Measurements from ENCODE around the gene PTMS.

Gene PTMS

GRCh38 chr12:6773590-6774351, 7.6 kb downstream of the PTMS start:
- Mint-ChIP-seq H3K27ac (peak overlapping the region; percentile 96), H3K27me3 (peaks cover 17% of the 10 kb centered on the region), H3K9me3 (no peaks in the 10 kb centered on the region), H3K4me1 (ENCODE audit: low read depth) (peaks cover 81% of the 10 kb centered on the region), H3K36me3 (ENCODE audit: low read depth) (peaks cover 60% of the 10 kb centered on the region), H3K4me3 (peak overlapping the region; percentile 96)

GRCh38 chr12:6774499-6775062, 8.4 kb downstream of the PTMS start:
- Mint-ChIP-seq H3K4me3 (peak overlapping the region; percentile 95), H3K27ac (peak overlapping the region; percentile 96), H3K9me3 (no peaks in the 10 kb centered on the region), H3K4me1 (ENCODE audit: low read depth) (peaks cover 81% of the 10 kb centered on the region), H3K27me3 (peaks cover 11% of the 10 kb centered on the region), H3K36me3 (ENCODE audit: low read depth) (peaks cover 61% of the 10 kb centered on the region)

DNA sequence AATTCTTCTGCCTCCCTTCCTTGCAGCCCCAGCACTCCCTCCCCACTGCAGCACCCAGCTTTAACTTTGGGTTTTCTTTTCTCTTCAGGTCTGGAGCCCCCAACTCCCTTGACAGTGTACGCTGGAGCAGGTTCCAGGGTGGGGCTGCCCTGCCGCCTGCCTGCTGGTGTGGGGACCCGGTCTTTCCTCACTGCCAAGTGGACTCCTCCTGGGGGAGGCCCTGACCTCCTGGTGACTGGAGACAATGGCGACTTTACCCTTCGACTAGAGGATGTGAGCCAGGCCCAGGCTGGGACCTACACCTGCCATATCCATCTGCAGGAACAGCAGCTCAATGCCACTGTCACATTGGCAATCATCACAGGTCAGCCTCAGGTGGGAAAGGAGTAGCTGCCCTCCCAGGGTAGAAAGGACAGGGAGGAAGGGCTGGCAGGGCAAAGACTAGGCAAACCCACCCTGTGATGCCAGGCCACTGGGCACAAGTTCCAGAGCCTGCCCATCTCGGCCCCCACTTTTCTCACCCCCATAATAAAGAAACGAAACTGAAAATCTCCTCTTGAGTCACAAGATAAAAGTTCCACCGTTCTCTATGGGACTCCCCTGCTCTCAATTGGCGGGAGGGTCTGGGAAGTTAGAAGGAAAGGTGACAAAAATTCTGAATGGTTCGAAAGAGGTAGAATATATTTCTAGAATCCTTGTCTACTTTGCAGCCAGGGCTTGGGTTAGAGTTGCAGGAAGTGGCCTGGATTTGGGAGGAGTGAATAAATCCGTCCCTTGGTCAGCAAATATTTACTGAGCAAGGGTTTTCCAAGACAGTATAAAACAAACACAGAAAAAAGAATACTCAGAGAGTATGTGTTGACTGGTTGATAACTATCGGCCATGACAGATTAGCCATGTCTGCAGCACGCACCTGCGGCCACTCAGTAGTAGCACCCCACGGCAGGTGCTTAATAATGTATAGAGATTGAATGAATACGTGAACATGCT, 9.3 kb downstream of the PTMS start:
- peaks cover 11% of the 10 kb centered on the region for H3K27me3 Mint-ChIP-seq
- H3K4me1 Mint-ChIP-seq (ENCODE audit: low read depth), result peaks cover 84% of the 10 kb centered on the region
- H3K9me3 Mint-ChIP-seq, result no peaks in the 10 kb centered on the region
- peaks cover 61% of the 10 kb centered on the region for H3K36me3 Mint-ChIP-seq (ENCODE audit: low read depth)
- peak overlapping the region; percentile 96 for H3K27ac Mint-ChIP-seq
- peak overlapping the region; percentile 95 for H3K4me3 Mint-ChIP-seq

DNA sequence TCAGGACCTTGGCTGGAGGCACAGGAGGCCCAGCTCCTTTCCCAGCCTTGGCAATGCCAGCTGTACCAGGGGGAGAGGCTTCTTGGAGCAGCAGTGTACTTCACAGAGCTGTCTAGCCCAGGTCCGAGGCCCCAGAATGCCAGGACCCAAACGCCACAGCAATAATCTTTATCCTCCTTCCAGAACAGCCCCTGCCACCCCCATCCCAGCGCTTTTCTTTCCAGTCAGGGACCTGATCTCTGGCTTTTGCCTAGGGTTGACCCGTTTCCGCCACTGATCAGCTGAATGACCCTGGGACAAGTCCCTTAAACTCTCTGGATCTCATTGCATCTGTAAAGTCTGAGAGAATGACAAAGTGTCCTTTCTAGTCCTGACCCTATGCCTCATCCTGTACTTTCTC, 11.2 kb downstream of the PTMS start:
- Mint-ChIP-seq H3K4me1 (ENCODE audit: low read depth) (peaks cover 86% of the 10 kb centered on the region), H3K4me3 (peak overlapping the region; percentile 77)

DNA sequence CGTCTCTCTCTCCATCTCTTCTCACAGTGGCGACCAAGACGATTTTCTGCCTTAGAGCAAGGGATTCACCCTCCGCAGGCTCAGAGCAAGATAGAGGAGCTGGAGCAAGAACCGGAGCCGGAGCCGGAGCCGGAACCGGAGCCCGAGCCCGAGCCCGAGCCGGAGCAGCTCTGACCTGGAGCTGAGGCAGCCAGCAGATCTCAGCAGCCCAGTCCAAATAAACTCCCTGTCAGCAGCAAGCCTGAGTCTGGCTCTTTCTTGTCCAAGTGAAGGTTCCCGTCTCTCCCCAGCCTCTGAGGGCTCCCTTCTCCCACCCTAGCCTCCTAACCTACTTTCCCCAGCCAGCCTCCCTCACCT, 12.0 kb downstream of the PTMS start:
- Mint-ChIP-seq H3K4me1 (ENCODE audit: low read depth) (peaks cover 91% of the 10 kb centered on the region), H3K4me3 (peak overlapping the region; percentile 77), H3K27ac (peak overlapping the region; percentile 91), H3K9me3 (no peaks in the 10 kb centered on the region), H3K27me3 (peaks cover 11% of the 10 kb centered on the region), H3K36me3 (ENCODE audit: low read depth) (peaks cover 51% of the 10 kb centered on the region)

More for the DNA sequence above, 11.2 kb downstream of the PTMS start:
- Mint-ChIP-seq H3K9me3 (no peaks in the 10 kb centered on the region), H3K27ac (peak overlapping the region; percentile 42), H3K36me3 (ENCODE audit: low read depth) (peaks cover 53% of the 10 kb centered on the region), H3K27me3 (peaks cover 11% of the 10 kb centered on the region)

DNA sequence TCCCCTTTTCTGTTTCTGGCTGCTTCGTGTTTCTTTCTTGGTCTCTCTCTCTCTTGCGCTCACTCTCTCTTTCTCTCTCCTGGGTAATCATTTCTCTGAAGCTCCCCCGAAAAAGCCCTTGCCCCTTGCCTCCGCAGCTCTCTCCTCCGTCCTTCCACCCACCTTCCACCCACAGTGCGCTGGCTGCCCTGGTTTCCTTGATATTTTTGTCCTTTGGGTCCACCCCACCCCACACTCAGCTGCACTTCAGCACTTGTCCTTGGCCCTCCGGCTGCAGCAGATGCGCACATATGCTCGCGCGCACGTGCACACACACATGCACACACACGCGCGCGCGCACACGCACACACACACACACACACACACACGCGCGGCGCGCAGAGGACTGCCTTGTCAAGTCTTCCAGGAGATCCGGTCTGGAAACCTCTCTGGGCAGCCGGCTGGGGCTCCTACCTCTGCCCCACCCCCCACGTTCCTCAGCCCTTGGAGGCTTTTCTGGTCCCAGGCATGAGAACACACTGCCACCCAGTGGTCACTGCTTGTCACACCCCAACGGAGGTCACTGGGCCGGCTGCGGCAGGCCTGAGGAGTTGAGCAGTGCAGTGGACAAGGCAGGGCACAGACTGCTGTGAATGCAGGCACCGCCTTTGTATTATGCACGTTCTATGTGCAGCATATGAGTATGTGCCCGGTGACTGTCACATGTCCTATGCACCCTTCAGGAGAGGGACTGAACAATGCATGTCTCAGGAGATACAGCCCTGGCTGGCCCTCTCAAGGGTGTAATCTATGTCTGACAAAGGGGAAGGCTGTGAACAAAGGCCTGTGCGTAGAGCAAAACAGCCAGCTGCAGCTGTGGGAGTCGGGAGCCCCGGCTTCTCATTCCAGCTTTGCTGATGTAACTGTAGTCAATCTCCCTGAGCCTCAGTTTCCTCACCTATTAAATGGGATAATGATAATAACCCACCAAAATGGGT, 12.7 kb downstream of the PTMS start:
- Mint-ChIP-seq H3K4me3 (peak overlapping the region; percentile 77), H3K36me3 (ENCODE audit: low read depth) (peaks cover 49% of the 10 kb centered on the region), H3K27me3 (peaks cover 11% of the 10 kb centered on the region), H3K9me3 (no peaks in the 10 kb centered on the region), H3K27ac (peak overlapping the region; percentile 91), H3K4me1 (ENCODE audit: low read depth) (peaks cover 96% of the 10 kb centered on the region)

DNA sequence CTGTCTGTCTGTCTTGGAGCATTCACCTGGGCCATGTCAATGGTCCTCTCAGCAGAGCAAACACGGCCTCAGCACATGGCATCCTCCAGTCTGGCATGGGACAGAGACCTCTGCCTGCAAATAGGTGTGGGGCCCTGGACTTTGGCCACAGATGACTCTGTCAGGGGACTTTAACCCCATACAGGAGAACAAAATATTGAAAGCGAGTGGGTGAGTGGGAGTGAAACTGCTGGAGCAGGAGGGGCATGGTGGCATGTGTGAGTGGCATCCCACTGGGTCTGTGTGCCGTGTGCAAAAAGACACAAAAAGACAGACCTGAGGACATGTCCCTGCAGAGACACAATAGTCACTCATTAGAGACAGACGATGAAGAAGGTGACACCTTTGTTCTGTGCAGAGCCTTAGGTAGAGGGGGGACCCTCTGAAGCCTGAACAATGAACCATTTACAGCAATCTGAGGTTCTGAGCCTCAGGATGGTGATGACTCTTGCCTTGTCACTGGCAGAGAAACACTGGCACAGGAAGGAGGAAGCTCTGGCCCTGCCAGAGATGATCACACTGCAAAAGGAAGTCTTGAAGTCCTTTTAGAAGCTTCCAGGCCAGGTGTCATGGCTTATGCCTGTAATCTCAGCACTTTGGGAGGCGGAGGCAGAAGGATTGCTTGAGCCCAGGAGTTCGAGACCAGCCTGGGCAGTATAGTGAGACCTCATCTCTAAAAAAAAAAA, 13.7 kb downstream of the PTMS start:
- Mint-ChIP-seq H3K27me3 (peaks cover 6% of the 10 kb centered on the region), H3K27ac (peak overlapping the region; percentile 91), H3K9me3 (no peaks in the 10 kb centered on the region), H3K36me3 (ENCODE audit: low read depth) (peaks cover 40% of the 10 kb centered on the region), H3K4me3 (peak overlapping the region; percentile 77), H3K4me1 (ENCODE audit: low read depth) (peaks cover 98% of the 10 kb centered on the region)

- H3K4me1 Mint-ChIP-seq (ENCODE audit: low read depth), result peaks cover 97% of the 10 kb centered on the region
- H3K27ac Mint-ChIP-seq, result peak overlapping the region; percentile 91
- no peaks in the 10 kb centered on the region for H3K9me3 Mint-ChIP-seq
- H3K36me3 Mint-ChIP-seq (ENCODE audit: low read depth), result peaks cover 33% of the 10 kb centered on the region
- H3K27me3 Mint-ChIP-seq, result peaks cover 6% of the 10 kb centered on the region
- peak overlapping the region; percentile 68 for H3K4me3 Mint-ChIP-seq
These were observed 14.4 kb downstream of the PTMS start for GRCh38 chr12:6780573-6780972.

DNA sequence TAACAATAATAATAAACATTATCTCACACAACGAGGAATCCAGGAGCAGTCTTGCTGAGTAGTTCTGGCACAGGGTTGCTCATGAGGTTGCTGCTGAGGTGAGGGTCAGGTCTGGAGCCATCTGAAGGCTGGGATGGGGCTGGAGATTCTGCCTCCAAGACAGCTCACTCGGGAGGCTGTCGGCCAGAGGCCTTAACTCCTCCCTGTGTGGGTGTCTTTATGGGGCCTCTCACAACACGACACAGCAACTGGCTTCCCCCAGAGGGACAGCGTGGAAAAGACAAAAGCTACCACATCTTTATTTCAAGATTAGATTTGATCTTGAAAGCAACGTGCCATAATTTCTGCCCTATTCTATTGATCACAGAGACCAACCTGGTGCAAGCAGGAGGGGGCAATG, 16.0 kb downstream of the PTMS start:
- Mint-ChIP-seq H3K9me3 (no peaks in the 10 kb centered on the region), H3K36me3 (ENCODE audit: low read depth) (peaks cover 17% of the 10 kb centered on the region), H3K4me1 (ENCODE audit: low read depth) (peaks cover 94% of the 10 kb centered on the region), H3K27ac (peak overlapping the region; percentile 21), H3K27me3 (no peaks in the 10 kb centered on the region), H3K4me3 (peak overlapping the region; percentile 40)

- Mint-ChIP-seq H3K4me3 (peak overlapping the region; percentile 40), H3K36me3 (ENCODE audit: low read depth) (peaks cover 8% of the 10 kb centered on the region), H3K4me1 (ENCODE audit: low read depth) (peaks cover 88% of the 10 kb centered on the region), H3K9me3 (no peaks in the 10 kb centered on the region), H3K27ac (peak overlapping the region; percentile 72), H3K27me3 (no peaks in the 10 kb centered on the region)
These were observed 16.8 kb downstream of the PTMS start for GRCh38 chr12:6782850-6783566.

DNA sequence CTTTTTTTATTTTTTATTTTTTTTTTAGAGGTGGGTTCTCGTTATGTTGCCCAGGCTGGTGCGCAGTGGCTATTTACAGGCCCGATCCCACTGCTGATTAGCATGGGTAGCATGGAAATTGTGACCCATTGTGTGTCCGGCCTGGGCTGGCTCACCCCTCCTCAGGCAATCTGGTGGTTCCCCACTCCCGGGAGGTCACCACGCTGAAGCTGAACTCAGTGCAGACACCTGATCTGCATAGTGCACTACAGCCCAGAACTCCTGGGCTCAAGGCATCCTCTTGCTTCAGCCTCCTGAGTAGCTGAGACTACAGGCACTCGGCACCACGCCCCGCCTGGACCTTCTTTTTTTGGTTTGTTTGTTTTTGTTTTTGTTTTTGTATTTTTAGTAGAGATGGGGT, 17.7 kb downstream of the PTMS start:
- Mint-ChIP-seq H3K4me1 (ENCODE audit: low read depth) (peaks cover 88% of the 10 kb centered on the region), H3K27ac (peak overlapping the region; percentile 72), H3K36me3 (ENCODE audit: low read depth) (peaks cover under 1% of the 10 kb centered on the region), H3K27me3 (peaks cover 3% of the 10 kb centered on the region), H3K9me3 (no peaks in the 10 kb centered on the region), H3K4me3 (no peak overlapping the region)

DNA sequence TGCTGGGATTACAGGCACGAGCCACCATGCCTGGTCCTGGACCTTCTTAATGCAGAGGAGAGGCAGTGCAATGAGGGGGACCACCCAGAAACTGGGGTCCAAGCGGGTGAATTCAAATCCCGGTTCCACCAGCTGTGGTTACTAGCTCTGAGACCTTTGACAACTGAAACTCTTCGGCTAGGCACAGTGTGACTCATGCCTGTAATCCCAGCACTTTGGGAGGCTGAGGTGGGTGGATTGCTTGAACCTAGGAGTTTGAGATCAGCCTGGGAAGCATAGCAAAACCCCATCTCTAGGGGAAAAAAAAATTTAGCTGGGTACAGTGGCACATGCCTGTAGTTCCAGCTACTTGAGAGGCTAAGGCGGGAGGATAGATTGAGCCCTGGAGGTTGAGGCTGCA, 18.1 kb downstream of the PTMS start:
- H3K4me1 Mint-ChIP-seq (ENCODE audit: low read depth), result peaks cover 88% of the 10 kb centered on the region
- no peaks in the 10 kb centered on the region for H3K36me3 Mint-ChIP-seq (ENCODE audit: low read depth)
- no peak overlapping the region for H3K4me3 Mint-ChIP-seq
- no peaks in the 10 kb centered on the region for H3K9me3 Mint-ChIP-seq
- peaks cover 3% of the 10 kb centered on the region for H3K27me3 Mint-ChIP-seq
- no peak overlapping the region for H3K27ac Mint-ChIP-seq

- H3K4me1 Mint-ChIP-seq (ENCODE audit: low read depth), result peaks cover 88% of the 10 kb centered on the region
- H3K27ac Mint-ChIP-seq, result no peak overlapping the region
- H3K9me3 Mint-ChIP-seq, result no peaks in the 10 kb centered on the region
These were observed 18.6 kb downstream of the PTMS start for GRCh38 chr12:6784761-6785160.

More at GRCh38 chr12:6784761-6785160, 18.6 kb downstream of the PTMS start:
- peaks cover 3% of the 10 kb centered on the region for H3K27me3 Mint-ChIP-seq
- no peaks in the 10 kb centered on the region for H3K36me3 Mint-ChIP-seq (ENCODE audit: low read depth)
- no peak overlapping the region for H3K4me3 Mint-ChIP-seq
